GM19035 (cell line): ENCODE results near the gene NFIB.

ENCODE experiments used
- ATAC-seq: cut with Tn5 transposase; IDR thresholded peaks from one replicate; pipeline ENCODE4 v1.9.1; 2021; ENCODE audit not compliant: unreplicated experiment

Gene NFIB

GRCh38 chr9:14084867-14085266, 229.1 kb downstream of the NFIB start:
- ATAC-seq: no peak

- no peak for ATAC-seq
These were observed 230.6 kb downstream of the NFIB start for GRCh38 chr9:14083366-14083765.

- no peak for ATAC-seq
These were observed 231.2 kb downstream of the NFIB start for GRCh38 chr9:14082732-14083131.

GRCh38 chr9:14081745-14082144, 232.2 kb downstream of the NFIB start:
- ATAC-seq: no peak

GRCh38 chr9:14080959-14081542, 232.9 kb downstream of the NFIB start:
- ATAC-seq: no peak

GRCh38 chr9:14079440-14079839, 234.5 kb downstream of the NFIB start:
- no peak for ATAC-seq

- no peak for ATAC-seq
These were observed 236.3 kb downstream of the NFIB start for GRCh38 chr9:14077672-14078071.

GRCh38 chr9:14075218-14075617, 238.7 kb downstream of the NFIB start:
- ATAC-seq: no peak

GRCh38 chr9:14072850-14073249, 241.1 kb downstream of the NFIB start:
- ATAC-seq: no peak

- ATAC-seq: no peak
These were observed 242.5 kb downstream of the NFIB start for GRCh38 chr9:14071484-14071883.

- no peak for ATAC-seq
These were observed 245.3 kb downstream of the NFIB start for GRCh38 chr9:14068690-14069089.

- no peak for ATAC-seq
These were observed 247.1 kb downstream of the NFIB start for GRCh38 chr9:14066831-14067230.

- ATAC-seq: no peak
These were observed 247.9 kb downstream of the NFIB start for GRCh38 chr9:14066032-14066431.

GRCh38 chr9:14064940-14065339, 249.0 kb downstream of the NFIB start:
- ATAC-seq: no peak

- no peak for ATAC-seq
These were observed 250.2 kb downstream of the NFIB start for GRCh38 chr9:14063756-14064155.

- no peak for ATAC-seq
These were observed 251.2 kb downstream of the NFIB start for GRCh38 chr9:14062586-14063221.

GRCh38 chr9:14061936-14062585, 251.9 kb downstream of the NFIB start:
- no peak for ATAC-seq

- ATAC-seq: no peak
These were observed 255.6 kb downstream of the NFIB start for GRCh38 chr9:14058325-14058688.

- no peak for ATAC-seq
These were observed 256.3 kb downstream of the NFIB start for GRCh38 chr9:14057368-14058324.

GRCh38 chr9:14056316-14056861, 257.6 kb downstream of the NFIB start:
- no peak for ATAC-seq

GRCh38 chr9:14054096-14054495, 259.8 kb downstream of the NFIB start:
- ATAC-seq: no peak
